IMR-90 (cell line): ENCODE data around the gene VWA8. TPM values are rescaled to one million over a fixed set of nuclear protein-coding genes. Genes with fewer than 3 reads are reported as not detected.

Experiments
- ATAC-seq: fragments of 200-7000 bp; cut with Tn5 transposase; 2 replicates; pipeline ENCODE4 v1.9.1; 2020; ENCODE audit warnings: low read depth, mild to moderate bottlenecking, moderate library complexity
- BruUV-seq: library from RNA; stranded (reverse); fragments of 400-500 nt; replicated peaks from 2 replicates; lab custom pipeline; 2021; lab: Mats Ljungman, UMichigan
- CTCF ChIA-PET: fragments of 300-600 bp; formaldehyde crosslinking; extraction: SDS; loops from one replicate; lab custom pipeline; 2021; ENCODE audit warnings: antibody characterized with exemption; lab: Yijun Ruan, JAX
- POLR2A ChIA-PET: fragments of 300-600 bp; sonication (Branson Sonifier 250); formaldehyde crosslinking; loops from one replicate; lab custom pipeline; 2022; ENCODE audit warnings: antibody characterized with exemption; ENCODE audit not compliant: unreplicated experiment; lab: Charles Lee
- DNase-seq: peaks from one replicate; pipeline ENCODE4 v3.0.0; 2013
- H2AFZ ChIP-seq: replicated peaks from 2 replicates; pipeline ENCODE3; 2013; ENCODE audit warnings: low read length, mild to moderate bottlenecking; ENCODE audit not compliant: poor library complexity
- H2AK5ac ChIP-seq: 2 replicates; pipeline ENCODE4 v1.6.1; 2013; ENCODE audit warnings: low read depth, low read length, inconsistent platforms
- H2AK9ac ChIP-seq: replicated peaks from 2 replicates; pipeline ENCODE3; 2013; ENCODE audit warnings: mild to moderate bottlenecking, low read depth, low read length, moderate library complexity; ENCODE audit not compliant: poor library complexity
- H2BK120ac ChIP-seq: 2 replicates; pipeline ENCODE4 v1.6.1; 2013; ENCODE audit warnings: low read depth, low read length, inconsistent platforms
- H2BK15ac ChIP-seq: 3 replicates; pipeline ENCODE4 v1.6.1; 2013; ENCODE audit warnings: low read depth, low read length, inconsistent platforms
- H2BK20ac ChIP-seq: 2 replicates; pipeline ENCODE4 v1.6.1; 2013; ENCODE audit warnings: low read depth, mild to moderate bottlenecking, inconsistent platforms, low read length, moderate library complexity
- H2BK5ac ChIP-seq: 2 replicates; pipeline ENCODE4 v1.6.1; 2013; ENCODE audit warnings: mild to moderate bottlenecking, low read depth, low read length, inconsistent platforms; ENCODE audit not compliant: poor library complexity, severe bottlenecking
- H3K14ac ChIP-seq: replicated peaks from 2 replicates; pipeline ENCODE4 v1.6.1; 2013; ENCODE audit warnings: low read depth, low read length, inconsistent platforms
- H3K18ac ChIP-seq: 2 replicates; pipeline ENCODE4 v1.6.1; 2013; ENCODE audit warnings: low read depth, low read length, control low read depth
- H3K23ac ChIP-seq: 2 replicates; pipeline ENCODE4 v1.6.1; 2013; ENCODE audit warnings: low read depth, low read length, inconsistent platforms
- H3K27ac ChIP-seq: 2 replicates; pipeline ENCODE4 v1.5.1; 2013; ENCODE audit warnings: mild to moderate bottlenecking, control low read depth, low read length; ENCODE audit not compliant: insufficient read depth
- H3K27me3 ChIP-seq: 2 replicates; pipeline ENCODE4 v1.6.1; 2013; ENCODE audit warnings: low read length; ENCODE audit not compliant: control insufficient read depth, insufficient read depth
- H3K36me3 ChIP-seq: 2 replicates; pipeline ENCODE4 v1.6.1; 2013; ENCODE audit warnings: low read length, mixed read lengths; ENCODE audit not compliant: control insufficient read depth, insufficient read depth
- H3K4ac ChIP-seq: 2 replicates; pipeline ENCODE4 v1.6.1; 2013; ENCODE audit warnings: low read depth, low read length, inconsistent platforms
- H3K4me1 ChIP-seq: 2 replicates; pipeline ENCODE4 v1.6.1; 2013; ENCODE audit warnings: low read length, mixed read lengths; ENCODE audit not compliant: control insufficient read depth, insufficient read depth
- H3K4me2 ChIP-seq: 2 replicates; pipeline ENCODE4 v1.6.1; 2013; ENCODE audit warnings: low read depth, mild to moderate bottlenecking, control low read depth, low read length, moderate library complexity
- H3K4me3 ChIP-seq: 2 replicates; pipeline ENCODE4 v1.5.1; 2013; ENCODE audit warnings: low read depth, mild to moderate bottlenecking, control low read depth, low read length, moderate library complexity; ENCODE audit not compliant: insufficient read depth
- H3K56ac ChIP-seq: 2 replicates; pipeline ENCODE4 v1.6.1; 2013; ENCODE audit warnings: low read length, inconsistent platforms; ENCODE audit not compliant: insufficient read depth; ENCODE audit errors: extremely low read depth
- H3K79me1 ChIP-seq, 2 experiments: 2 replicates each; pipeline ENCODE4 v1.6.1; 2013; ENCODE audit warnings: low read length in 2 of 2, inconsistent platforms in 1 of 2, low read depth in 1 of 2
- H3K9ac ChIP-seq: 2 replicates; pipeline ENCODE4 v1.6.1; 2013; ENCODE audit warnings: low read depth, low read length, control low read depth
- H3K9me1 ChIP-seq: 2 replicates; pipeline ENCODE4 v1.6.1; 2013; ENCODE audit warnings: low read length, inconsistent platforms; ENCODE audit not compliant: insufficient read depth
- H3K9me3 ChIP-seq: 2 replicates; pipeline ENCODE4 v1.6.1; 2013; ENCODE audit warnings: low read length; ENCODE audit not compliant: control insufficient read depth, insufficient read depth
- H4K20me1 ChIP-seq: 2 replicates; pipeline ENCODE4 v1.6.1; 2013; ENCODE audit warnings: low read length, inconsistent platforms; ENCODE audit not compliant: insufficient read depth
- H4K5ac ChIP-seq: 2 replicates; pipeline ENCODE4 v1.6.1; 2013; ENCODE audit warnings: mild to moderate bottlenecking, low read depth, low read length, control low read depth
- H4K8ac ChIP-seq, 2 experiments: 2 replicates each; pipeline ENCODE4 v1.6.1; 2013; ENCODE audit warnings: low read depth in 2 of 2, low read length in 2 of 2, control low read depth in 1 of 2, inconsistent platforms in 1 of 2
- H4K91ac ChIP-seq: 2 replicates; pipeline ENCODE4 v1.6.1; 2013; ENCODE audit warnings: low read depth, low read length, inconsistent platforms; ENCODE audit not compliant: insufficient read depth
- BHLHE40 ChIP-seq: fragments of 150-350 bp; IDR thresholded peaks from 2 replicates; pipeline ENCODE4 v1.6.1; 2016; ENCODE audit warnings: mild to moderate bottlenecking, low read depth, low read length
- FOS ChIP-seq: fragments of 150-350 bp; IDR thresholded peaks from 2 replicates; pipeline ENCODE4 v1.6.1; 2016; ENCODE audit warnings: low read depth, low read length
- MAFK ChIP-seq: IDR thresholded peaks from 2 replicates; pipeline ENCODE4 v1.6.1; 2012; ENCODE audit warnings: low read depth, low read length, improper control_type of control experiment
- MAZ ChIP-seq: IDR thresholded peaks from 2 replicates; pipeline ENCODE4 v1.6.1; 2012; ENCODE audit warnings: low read depth, mild to moderate bottlenecking, low read length, improper control_type of control experiment, moderate library complexity, borderline replicate concordance
- MXI1 ChIP-seq: IDR thresholded peaks from 2 replicates; pipeline ENCODE4 v1.6.1; 2012; ENCODE audit warnings: low read depth, mild to moderate bottlenecking, low read length, moderate library complexity, borderline replicate concordance
- POLR2A ChIP-seq: IDR thresholded peaks from 2 replicates; pipeline ENCODE4 v1.6.1; 2012; ENCODE audit warnings: mild to moderate bottlenecking, low read depth, low read length
- RAD21 ChIP-seq: IDR thresholded peaks from 2 replicates; pipeline ENCODE4 v1.6.1; 2012; ENCODE audit warnings: low read length, improper control_type of control experiment
- SMC3 ChIP-seq: fragments of 150-350 bp; IDR thresholded peaks from 2 replicates; pipeline ENCODE4 v1.6.1; 2016; ENCODE audit warnings: low read depth, mild to moderate bottlenecking, antibody characterized with exemption, low read length, moderate library complexity
- WGBS, 2 experiments: methylation state at CpG; one replicate each; pipeline versions ENCODE4 v1.1.5 to v1.1.7; 2013; ENCODE audit warnings: missing lambda C conversion rate in 2 of 2; ENCODE audit not compliant: insufficient read length in 1 of 2; ENCODE audit errors: extremely low coverage in 2 of 2; 5-methylcytosine and 5-hydroxymethylcytosine counted together
- dilution Hi-C: fragments of 300-500 bp; cut with HindIII; formaldehyde crosslinking; loops from one replicate; pipeline ENCODE4 v1.14.3; 2018; ENCODE audit warnings: low sequenced_read_pairs; ENCODE audit not compliant: unreplicated experiment
- in situ Hi-C: fragments of 300-500 bp; cut with MboI; formaldehyde crosslinking; loops from 3 replicates; pipeline ENCODE4 v1.14.3; 2019; ENCODE audit warnings: low sequenced_read_pairs, inconsistent platforms, mixed read lengths
- intact Hi-C: fragments of 100-400 bp; cut with micrococcal nuclease; formaldehyde crosslinking; loops from 2 replicates; pipeline ENCODE4 v1.10.0; 2022
- polyA plus RNA-seq, 3 experiments: library from polyadenylated mRNA; depleted of rRNA; stranded (reverse); fragments of >200 nt; gene quantifications; 2 replicates each; pipeline ENCODE4 v1.2.3, GENCODE V29; 2012; ENCODE audit warnings: low replicate concordance in 1 of 3
- total RNA-seq: library from RNA; depleted of rRNA; stranded (reverse); fragments of >200 nt; gene quantifications from 2 replicates; pipeline ENCODE4 v1.2.3, GENCODE V29; 2012
- TF ChIP-seq, protein P1 (sequence below): fragments of 150-350 bp; IDR thresholded peaks from 2 replicates; pipeline ENCODE4 v1.6.1; 2016; ENCODE audit warnings: low read depth, mild to moderate bottlenecking, low read length, moderate library complexity, borderline replicate concordance
- TF ChIP-seq, protein P2 (sequence below): conservative IDR thresholded peaks from 2 replicates; pipeline ENCODE4 v1.5.1; 2012; ENCODE audit warnings: mild to moderate bottlenecking, low read depth, low read length, improper control_type of control experiment
- TF ChIP-seq, protein P3 (sequence below): fragments of 150-350 bp; IDR thresholded peaks from 2 replicates; pipeline ENCODE4 v1.6.1; 2017; ENCODE audit warnings: mild to moderate bottlenecking, antibody characterized with exemption, low read length, low read depth

Gene VWA8
- total and polyA plus RNA-seq, 2 of the 4 experiments (the other 2 are of a cell fraction) = 5.9 to 18.3 TPM

GRCh38 chr13:41764558-41764957 lies 196.4 kb downstream of the VWA8 start:
- no CpG with 5 or more reads among the region's 4 CpGs for WGBS, 2 experiments
- Histone ChIP-seq H2AK5ac (no peak overlapping the region), H3K4me2 (no peak overlapping the region), H2BK20ac (no peak overlapping the region), H3K9me1 (peaks cover 4% of the 10 kb centered on the region; the same call in 1 of the 2 replicates), H3K18ac (no peak overlapping the region), H3K79me1 (no peaks in the 10 kb centered on the region), H3K4me3 (no peak overlapping the region), H4K8ac (no peak overlapping the region), H3K9me3 (no peaks in the 10 kb centered on the region), H2AK9ac (no peak overlapping the region), H2BK120ac (no peak overlapping the region), H4K5ac (no peak overlapping the region), H4K91ac (no peak overlapping the region), H3K27me3 (no peaks in the 10 kb centered on the region), H2AFZ (no peak overlapping the region), H4K20me1 (no peaks in the 10 kb centered on the region), H2BK5ac (no peak overlapping the region), H3K27ac (no peak overlapping the region), H3K36me3 (no peaks in the 10 kb centered on the region), H3K4me1 (peaks cover 5% of the 10 kb centered on the region; the same call in 1 of the 2 replicates), H3K4ac (no peak overlapping the region), H2BK15ac (no peak overlapping the region), H3K14ac (no peak overlapping the region), H3K9ac (no peak overlapping the region), H3K56ac (no peak overlapping the region), H3K23ac (no peak overlapping the region)
- no TSS peak for BruUV-seq
- dilution Hi-C loops = no loop called here
- TF ChIP-seq MXI1 (no peak), MAFK (no peak), BHLHE40 (no peak), SMC3 (no peak), POLR2A (no peak), MAZ (no peak), RAD21 (no peak), FOS (no peak)
- TF ChIP-seq, protein P1, sequence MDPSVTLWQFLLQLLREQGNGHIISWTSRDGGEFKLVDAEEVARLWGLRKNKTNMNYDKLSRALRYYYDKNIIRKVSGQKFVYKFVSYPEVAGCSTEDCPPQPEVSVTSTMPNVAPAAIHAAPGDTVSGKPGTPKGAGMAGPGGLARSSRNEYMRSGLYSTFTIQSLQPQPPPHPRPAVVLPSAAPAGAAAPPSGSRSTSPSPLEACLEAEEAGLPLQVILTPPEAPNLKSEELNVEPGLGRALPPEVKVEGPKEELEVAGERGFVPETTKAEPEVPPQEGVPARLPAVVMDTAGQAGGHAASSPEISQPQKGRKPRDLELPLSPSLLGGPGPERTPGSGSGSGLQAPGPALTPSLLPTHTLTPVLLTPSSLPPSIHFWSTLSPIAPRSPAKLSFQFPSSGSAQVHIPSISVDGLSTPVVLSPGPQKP = no peak
- TF ChIP-seq, protein P2, sequence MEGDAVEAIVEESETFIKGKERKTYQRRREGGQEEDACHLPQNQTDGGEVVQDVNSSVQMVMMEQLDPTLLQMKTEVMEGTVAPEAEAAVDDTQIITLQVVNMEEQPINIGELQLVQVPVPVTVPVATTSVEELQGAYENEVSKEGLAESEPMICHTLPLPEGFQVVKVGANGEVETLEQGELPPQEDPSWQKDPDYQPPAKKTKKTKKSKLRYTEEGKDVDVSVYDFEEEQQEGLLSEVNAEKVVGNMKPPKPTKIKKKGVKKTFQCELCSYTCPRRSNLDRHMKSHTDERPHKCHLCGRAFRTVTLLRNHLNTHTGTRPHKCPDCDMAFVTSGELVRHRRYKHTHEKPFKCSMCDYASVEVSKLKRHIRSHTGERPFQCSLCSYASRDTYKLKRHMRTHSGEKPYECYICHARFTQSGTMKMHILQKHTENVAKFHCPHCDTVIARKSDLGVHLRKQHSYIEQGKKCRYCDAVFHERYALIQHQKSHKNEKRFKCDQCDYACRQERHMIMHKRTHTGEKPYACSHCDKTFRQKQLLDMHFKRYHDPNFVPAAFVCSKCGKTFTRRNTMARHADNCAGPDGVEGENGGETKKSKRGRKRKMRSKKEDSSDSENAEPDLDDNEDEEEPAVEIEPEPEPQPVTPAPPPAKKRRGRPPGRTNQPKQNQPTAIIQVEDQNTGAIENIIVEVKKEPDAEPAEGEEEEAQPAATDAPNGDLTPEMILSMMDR = no peak
- TF ChIP-seq, protein P3, sequence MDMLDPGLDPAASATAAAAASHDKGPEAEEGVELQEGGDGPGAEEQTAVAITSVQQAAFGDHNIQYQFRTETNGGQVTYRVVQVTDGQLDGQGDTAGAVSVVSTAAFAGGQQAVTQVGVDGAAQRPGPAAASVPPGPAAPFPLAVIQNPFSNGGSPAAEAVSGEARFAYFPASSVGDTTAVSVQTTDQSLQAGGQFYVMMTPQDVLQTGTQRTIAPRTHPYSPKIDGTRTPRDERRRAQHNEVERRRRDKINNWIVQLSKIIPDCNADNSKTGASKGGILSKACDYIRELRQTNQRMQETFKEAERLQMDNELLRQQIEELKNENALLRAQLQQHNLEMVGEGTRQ = no peak
- ChIA-PET POLR2A (no interaction called here), CTCF (interaction anchor here (0.5 kb wide), 1 partner anchor 182 kb away, joined by 5 read pairs; no protein-coding TSS in a partner anchor)
- ATAC-seq (no peak), DNase-seq (no peak)
- in situ Hi-C loops = no loop called here
- intact Hi-C loops = no loop called here
